Stimulated activated CD8-positive, alpha-beta memory T cell treated with anti-CD3 and anti-CD28 coated beads, Interleukin-4, amount 100 ng/mL, for 24 hours (primary cell): Measurements from ENCODE around the gene SAMD13.
"Not testable (repeated sequence)": the region's sequence is repeated elsewhere in the genome, so short reads cannot be mapped to it uniquely, and the experiment has no call there.

Experiments
- DNase-seq: peaks from one replicate; pipeline ENCODE4 v3.0.0-alpha.2; 2020; ENCODE audit warnings: low read depth

The SAMD13 gene

DNA sequence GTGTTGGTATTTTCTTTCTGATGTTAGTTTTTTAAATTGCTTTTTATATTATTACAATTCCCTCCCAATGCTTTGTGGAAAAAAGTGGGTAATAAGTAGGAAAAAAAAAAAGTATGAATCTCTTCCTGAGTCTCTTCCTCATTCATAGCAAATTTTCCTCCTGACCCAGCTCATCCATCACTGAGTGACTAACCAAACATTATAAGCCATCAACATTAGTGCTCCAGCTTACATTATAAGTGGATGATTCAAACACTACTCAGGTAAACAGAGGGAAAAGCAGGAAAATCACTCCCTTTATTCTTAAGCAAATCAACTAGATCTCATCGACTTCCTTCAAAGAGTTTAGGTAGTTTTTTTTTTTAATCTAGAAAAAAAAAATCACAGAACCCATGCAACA, 15.4 kb upstream of the SAMD13 start:
- no peak for DNase-seq

DNA sequence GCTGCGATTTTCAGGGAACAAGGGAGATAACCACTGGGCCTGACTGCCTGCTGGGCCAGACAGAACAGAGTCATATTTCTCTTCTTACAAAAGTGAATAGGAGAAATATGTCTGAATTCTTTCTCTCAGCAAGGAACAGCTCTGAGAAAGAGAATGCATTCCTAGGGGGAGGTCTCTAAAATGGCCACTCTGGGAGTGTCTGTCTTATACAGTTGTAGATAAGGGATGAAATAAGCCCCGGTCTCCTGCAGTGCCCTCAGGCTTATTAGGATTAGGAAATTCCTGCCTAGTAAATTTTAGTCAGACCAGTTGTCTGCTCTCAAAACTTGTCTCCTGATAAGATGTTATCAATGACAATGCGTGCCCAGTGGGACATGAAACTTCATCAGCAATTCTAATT, 14.1 kb upstream of the SAMD13 start:
- DNase-seq: not testable (repeated sequence)

DNA sequence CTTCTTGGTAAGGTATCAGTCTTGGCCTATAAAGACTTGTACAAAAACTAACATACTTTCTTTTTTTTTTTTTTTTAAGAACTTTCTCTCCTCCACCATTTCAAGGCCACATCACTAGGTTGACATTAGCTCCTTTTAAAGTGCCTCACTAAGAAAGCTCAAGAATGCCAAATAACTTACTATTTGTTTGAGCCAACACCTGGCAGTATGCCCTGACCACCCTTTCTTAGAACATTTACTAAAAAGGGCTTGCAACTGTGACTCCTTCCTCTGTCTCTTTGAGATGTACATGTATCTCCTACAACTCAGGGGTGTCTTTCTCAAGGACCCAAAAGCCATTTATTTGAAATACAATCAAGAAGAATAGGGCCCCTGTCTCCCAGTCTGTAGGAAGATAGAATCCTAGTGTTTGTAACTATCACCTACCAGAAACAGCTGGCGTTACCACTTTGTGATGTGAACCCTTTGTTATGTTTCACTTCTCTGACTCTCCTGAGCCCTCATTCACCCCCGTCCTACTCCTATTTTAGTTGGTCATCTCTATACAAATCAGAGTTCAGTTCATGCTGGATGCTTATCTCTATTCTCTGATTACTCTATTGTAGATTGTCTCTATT, 12.2 kb upstream of the SAMD13 start:
- no peak for DNase-seq

DNA sequence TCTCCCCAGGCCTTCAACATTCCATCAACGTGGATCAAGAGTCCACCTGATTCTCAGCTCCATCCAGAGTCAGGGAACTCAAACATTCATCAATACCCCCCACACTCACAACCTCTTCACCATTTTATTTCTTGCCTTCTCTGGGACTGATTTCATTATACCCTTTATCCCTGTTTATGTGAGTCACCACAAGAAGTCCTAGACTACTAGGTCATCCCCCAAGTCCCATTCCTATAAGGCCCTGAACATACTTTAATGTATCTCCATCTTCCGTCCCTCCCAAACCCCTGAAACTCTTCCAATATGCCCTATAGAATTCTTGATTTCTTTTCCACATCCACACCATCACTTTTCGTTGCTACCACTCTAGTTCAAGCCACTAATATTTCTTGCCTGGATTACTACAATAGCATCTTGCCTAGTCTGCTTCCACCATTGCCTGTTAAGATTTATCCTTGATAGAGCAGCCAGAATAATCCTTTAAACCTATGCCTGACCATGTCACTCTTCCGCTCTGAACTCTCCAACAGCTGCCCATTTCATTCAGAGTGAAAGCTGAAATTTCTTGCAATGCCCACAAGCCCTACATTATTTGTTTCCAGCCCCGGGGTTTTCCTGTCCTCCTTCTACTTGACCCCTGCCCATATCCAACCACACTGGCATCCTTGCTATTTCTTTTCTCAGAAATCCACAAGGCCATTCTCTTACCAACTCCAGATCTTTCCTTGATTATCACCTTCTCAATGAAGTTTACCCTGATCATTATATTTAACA, 9.4 kb upstream of the SAMD13 start:
- no peak for DNase-seq

DNA sequence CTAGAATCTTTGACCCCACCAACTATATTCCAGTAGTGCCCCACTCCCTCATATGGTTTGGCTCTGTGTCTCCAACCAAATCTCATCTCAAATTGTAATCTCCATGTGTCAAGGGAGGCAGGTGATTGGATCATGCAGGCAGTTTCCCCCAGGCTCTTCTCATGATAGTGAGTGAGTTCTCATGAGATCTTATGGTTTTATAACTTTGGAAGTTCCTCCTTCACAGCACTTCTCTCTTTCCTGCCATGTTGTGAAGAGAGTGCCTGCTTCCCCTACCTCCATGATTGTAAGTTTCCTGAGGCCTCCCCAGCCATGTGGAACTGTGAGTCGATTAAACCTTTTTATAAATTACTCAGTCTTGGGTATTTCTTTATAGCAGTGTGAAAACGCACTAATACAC, 7.7 kb upstream of the SAMD13 start:
- DNase-seq: no peak

DNA sequence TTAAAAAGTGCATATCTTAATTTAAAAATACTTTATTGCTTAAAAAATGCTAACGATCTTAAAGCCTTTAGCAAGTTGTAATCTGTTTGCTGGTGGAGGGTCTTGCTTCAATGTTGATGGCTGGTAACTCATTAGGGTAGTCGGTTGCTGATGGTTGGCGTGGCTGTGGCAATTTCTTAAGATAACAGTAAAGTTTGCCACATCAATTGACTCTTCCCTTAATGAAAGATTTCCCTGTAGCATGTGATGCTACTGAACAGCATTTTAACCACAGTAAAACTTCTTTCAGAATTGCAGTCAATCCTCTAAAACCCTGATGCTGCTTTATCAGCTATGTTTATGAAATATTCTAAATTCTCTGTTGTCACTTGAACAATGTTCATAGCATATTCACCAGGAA, 6.8 kb upstream of the SAMD13 start:
- DNase-seq: no peak

DNA sequence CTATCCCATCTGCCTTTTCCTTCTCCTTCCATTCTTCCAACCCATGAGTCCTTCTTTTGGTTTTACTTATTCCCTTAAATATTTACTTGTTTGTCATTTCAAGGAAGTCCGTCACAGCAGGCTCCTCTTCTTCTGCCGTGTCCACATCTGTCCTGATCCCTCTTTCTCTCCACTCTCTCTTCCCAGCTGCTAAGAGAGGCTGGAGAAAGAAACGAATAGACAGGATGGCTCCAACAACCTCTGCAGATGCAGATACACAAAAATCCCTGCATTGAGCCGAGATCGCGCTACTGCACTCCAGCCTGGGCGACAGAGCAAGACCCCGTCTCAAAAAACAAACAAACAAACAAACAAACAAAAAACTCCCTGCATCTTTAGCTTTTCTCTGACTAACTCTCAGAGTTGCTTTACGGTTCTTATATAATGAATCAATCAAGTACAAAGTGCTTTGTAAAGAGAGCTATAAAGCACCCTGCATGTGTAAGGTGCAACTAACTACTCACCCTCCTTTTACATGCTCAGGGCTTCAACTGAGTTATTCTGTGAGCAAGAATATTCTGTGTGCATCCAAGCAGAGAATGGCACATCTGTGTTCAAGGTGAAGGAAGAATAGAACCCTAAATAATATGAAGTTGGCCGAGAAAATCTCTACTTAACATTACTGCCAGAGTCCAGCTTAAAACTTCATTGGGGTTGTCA, 3.8 kb upstream of the SAMD13 start:
- DNase-seq: no peak

DNA sequence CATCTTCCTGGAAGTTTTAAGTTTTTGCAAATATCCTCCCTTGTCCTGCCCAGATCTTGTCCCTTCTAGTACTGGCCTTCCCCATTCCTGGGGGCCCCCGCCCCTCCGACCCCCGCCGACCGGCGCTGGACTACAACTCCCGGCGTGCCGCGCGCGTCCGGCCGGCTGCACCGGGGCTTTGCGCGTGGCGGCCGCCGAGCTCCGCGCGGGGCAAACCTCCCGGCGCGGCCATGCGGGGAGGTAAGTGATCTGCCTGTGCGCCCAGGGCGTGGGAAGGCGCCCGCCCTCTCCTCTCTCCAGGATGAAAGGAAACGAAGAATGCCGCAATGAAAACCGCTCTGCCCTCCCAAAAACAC, 3.2 kb upstream of the SAMD13 start:
- peak; percentile 42 for DNase-seq

DNA sequence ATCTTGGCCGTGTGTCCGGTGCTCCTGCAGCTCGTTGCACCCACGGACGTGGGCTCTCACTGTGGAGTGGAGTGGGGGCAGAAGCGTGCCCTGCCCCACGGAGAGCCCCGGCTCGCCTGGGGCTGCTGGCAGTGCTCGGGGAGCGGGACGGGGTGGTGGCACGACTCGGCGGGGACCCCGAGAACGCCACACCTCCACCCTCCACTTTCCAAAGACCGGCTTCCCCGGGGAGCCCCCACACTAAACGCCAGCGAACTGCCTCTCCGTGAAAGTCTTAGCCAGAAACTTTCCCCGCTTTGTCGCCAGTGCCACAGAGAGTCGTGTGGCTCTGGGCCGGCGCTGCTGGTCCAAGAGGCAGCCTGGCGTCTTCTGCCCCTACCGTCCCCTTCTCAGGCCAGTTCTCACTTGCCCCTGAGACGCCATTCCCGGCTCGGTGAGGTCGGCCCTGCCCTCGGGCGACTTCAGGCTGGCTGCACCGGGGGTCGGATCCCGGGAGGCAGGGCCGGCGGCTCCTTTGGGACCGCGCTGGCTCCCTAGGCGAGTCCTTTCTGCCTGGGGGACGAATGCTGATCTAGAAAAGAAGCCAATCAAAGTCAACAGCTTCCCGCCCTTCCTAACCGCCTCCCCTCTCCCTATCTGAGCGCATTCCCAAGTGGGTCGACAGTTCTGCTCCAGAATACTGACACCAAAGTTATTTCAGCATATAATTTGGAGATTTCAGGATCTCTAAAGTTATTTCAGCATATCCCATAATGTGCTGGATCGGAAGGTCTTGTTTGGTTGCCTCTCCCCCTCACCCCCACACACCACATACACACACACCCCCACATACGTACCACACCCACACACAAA, 2.6 kb upstream of the SAMD13 start:
- no peak for DNase-seq

DNA sequence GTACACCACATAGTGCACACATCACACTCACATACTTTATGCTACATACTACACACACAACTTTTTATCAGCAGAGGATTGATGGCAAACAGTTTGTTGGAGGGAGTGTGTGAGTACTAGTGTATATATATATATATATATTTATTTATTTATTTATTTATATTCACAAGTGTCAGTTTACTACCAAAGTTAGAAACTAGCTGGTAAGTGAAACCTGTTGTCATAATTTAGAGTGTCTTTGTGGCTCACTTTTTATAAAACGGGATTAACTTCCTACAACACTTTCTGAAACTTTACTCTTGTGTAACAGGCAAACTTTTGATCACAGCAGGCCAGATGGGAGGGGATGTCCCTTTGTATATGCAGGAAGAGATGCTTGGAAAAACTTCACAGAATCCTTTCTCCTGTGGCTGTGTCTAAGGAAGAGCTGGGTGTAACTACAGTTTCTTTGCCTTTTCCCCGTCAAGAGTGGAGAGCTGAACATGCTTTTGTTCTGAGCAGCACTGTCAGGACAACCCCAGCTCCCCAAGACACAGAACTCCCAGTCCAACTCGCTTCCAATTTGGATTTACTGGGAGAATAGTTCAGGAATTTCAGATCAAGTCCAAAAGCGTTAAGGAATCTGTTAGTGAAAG, 1.9 kb upstream of the SAMD13 start:
- DNase-seq: no peak

DNA sequence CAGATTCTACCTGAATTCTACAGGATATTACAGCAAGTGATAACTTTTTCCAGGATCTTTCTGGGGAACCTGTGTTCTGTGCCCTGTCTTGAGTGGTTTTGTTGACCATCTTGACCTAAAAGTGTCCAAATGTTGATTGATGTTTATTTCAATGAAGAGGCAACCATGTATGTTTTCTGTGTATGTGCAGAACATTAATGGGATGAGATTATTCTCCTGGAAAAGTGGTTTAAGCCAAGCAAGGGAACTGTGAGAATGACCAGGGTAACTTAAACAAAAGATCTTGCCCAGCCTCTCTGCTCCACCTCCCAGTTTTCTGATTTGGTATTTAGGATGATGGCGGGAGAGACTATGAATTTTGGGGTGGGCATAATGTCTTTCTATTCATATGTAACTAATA, 1.0 kb upstream of the SAMD13 start:
- DNase-seq: no peak

DNA sequence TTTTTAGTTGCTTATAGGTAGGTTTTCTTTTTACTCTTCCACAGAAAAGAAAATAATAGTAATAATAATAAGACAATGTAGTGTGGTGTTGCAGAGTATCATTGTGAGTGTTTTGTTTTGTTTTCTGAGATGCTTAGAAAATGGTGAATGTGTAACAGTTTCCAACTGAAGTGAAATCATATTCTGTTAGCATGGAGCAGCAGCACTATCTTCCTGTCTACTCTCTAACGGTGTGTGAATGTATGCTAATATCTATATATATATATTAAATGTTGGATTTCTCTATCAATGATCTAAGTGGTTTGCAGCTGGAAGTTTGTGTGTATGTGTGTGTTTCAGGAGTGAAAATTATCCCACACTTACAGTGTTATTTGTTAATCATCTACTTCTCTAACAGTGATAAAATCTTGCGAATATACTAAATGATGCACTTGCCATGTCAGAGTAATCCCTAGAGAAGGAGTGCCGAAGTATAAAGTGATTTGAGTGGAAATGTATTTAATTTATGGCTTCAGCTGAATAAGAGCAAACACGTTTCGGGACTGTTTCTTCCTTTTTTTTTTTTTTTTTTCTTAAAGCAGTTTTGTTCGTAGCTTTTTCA, 377 bp downstream of the SAMD13 start:
- no peak for DNase-seq

DNA sequence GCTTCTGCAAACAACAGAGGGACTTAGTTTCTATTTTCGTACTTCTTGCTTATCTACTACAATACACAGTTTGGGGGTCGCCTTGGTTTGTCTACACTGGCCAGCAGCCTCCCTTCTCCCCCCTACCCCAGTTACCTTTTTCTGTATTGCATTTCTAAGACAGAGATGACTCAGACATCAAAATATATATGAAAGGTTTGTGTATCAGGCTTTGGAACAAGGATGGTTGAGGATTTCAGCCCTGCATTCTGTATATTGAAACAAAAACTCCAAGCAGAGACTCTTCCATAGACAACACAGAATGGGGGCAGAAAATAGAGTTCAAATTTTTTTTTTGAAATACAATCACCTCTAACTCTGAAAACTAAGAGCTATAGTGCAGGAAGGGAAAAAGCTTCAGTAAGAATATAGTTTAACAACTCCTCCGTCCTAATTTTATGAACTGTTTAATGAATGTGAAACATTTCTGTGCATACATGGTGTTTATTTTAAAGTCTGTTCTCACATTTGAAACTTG, 1.9 kb downstream of the SAMD13 start:
- no peak for DNase-seq

DNA sequence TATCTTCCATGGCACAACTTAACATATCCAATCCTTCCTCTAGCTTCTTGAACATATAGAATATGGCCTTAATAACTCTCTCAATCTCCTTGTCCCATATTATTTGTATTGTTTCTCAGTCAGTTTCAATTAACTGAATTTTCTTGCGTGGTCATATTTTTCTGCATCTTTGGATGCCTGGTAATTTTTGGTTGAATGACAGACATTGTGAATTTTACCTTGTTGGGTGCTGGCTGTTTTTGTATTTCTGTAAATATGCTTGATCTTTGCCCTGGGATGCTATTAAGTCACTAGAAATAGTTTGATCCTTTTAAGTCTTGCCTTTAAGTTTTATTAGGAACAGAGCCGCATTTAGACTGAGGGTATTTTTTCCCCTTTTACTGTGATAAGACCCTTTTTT, 5.9 kb downstream of the SAMD13 start:
- no peak for DNase-seq

DNA sequence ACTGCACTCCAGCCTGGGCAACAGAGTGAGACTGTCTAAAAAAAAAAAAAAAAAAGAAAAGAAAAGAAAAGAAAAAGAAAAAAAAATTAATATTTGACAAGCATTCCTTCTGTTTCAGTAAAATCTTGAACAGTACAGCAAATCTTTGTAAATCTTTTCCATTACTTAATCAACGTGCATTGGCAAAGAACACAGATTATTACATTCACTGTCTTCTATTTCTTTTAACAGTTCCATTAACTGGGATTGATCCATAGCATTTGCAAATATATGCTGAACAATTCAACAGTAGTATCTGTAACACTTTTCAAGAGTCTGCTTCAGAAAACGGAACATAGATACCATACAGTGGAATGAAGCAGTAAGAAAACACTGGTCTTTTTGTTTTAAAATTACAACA, 9.8 kb downstream of the SAMD13 start:
- no peak for DNase-seq

DNA sequence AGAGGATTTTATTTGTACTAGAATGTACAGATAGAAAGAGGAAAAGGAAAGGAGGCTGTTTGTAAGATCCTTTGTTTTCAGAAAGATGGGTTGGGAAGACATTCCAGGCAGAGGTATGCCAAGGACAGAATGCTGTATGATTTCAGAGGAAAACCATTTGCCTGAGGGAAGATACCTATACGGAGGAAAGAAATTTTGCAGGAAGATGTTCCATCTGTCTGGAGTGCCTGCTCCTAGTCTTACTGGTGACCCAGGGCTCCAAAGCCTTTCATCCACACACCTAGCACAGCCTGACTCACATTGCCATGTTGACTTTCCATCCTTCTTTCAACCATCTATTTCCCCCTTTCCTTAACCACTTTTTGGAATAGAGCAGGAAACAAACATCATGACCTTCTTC, 18.2 kb downstream of the SAMD13 start:
- no peak for DNase-seq

DNA sequence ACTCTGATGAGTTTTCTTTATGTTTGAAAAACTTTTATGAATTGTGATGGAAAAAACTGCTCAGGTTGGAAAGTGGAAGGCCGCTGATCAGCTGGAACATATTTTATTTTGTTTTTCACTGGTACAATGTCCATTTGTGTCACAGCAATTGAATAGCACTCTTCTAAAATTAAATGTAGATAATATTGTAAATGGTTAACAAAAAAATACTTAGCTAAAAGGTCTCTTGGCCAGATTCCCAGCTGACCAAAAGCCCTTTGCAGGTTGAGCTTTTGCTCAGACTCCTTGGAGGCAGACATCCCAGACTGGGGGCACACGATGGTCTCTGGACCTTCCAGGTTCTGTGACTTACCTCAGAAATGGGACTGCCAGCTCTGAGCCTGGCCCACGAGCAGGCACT, 26.3 kb downstream of the SAMD13 start:
- no peak for DNase-seq

DNA sequence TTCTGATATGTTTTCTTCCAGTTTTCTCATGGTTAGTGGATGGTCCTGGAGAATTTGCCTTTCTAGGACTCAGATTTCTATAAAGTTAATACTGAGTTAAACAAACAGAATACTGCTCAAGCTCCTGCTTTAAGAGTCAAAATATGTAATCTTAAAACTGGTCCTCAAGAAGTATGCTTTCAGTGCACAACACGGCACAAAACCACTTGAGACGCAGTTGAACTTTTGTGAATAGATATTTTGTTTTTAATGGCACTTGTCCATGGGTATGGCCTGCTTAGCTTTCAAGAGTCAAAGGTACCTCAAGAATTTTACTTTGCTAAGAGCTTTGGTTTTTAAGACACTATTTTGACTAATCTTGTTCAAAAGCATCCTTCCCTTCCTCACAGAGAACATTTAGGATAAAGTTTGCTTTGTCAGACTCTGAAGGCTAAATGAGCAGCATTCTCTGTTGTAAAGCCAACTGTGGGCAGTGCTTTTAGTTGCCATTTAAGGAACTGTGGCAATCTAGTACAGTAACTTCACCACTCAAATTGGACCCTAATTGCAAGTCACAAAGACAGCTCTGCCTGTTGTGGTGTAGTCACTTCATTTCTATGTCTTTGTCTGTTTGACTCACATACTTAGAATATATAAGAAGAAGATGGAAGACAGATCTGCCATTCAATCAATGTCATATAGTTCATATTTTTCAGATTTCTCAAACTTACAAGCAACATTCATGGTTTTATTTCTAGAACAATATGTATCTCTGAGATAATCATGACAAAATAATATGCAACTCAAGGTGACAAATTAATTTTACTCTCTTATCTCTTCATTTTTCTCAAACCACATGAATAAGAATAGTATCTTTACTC, 28.8 kb downstream of the SAMD13 start:
- no peak for DNase-seq

DNA sequence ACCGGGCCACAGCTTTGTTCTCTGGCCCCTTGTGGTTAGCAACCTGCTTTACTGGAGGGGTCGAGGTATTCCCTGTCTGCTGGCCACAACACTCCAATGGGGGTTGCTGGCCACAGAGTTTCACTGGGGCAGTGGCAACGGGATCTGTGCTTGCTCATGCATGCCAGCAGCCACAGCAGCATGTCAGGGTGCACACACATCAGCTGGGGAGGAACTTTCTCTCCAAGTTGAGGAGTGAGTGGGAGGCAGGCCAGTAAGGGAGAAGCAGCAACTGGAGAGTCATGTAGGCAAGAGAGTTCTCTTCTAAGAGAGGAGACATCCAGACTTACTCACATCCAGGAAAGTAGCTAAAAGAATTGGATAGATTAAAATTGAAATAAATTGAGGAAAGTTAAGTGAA, 38.0 kb downstream of the SAMD13 start:
- DNase-seq: no peak

DNA sequence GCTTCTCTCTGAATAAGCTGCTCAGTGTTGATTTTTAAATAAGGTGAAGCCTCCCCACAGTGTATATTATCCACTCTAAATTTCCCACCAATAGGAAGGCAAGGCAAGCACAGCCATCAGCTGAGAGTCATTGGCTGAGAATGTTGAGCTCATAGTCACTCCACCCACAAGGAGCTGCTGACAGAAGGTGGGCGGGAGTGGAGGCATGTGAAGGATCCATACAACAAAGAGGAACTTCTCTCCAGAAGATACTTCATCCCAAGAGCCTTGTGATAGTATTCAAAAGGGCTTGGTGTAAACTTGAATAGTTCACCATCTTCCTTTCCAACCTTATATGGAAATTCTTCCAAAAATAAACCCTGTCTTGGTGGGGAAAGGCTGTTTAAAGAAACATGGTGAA, 42.8 kb downstream of the SAMD13 start:
- no peak for DNase-seq

DNA sequence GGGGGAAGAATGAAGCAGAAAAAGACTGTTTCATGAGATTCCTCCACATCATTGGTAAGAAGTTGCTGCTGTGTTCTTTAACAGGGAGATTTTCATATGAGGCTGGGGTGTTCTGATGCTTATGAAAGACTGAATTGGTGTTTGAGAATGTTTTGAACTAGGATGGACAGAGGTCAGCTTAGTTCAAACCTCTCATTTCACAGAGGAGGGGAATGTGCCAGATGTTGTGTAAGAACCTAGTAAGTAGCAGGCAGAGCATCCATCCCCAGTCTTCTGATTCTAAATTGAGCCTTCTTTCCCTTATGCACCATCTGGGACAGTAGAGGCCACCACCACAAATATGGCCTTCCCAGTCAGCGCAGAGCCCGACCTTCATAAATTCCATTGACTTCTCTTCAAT, 43.7 kb downstream of the SAMD13 start:
- no peak for DNase-seq
